Measurements from ENCODE around the gene CRABP1.

DNA sequence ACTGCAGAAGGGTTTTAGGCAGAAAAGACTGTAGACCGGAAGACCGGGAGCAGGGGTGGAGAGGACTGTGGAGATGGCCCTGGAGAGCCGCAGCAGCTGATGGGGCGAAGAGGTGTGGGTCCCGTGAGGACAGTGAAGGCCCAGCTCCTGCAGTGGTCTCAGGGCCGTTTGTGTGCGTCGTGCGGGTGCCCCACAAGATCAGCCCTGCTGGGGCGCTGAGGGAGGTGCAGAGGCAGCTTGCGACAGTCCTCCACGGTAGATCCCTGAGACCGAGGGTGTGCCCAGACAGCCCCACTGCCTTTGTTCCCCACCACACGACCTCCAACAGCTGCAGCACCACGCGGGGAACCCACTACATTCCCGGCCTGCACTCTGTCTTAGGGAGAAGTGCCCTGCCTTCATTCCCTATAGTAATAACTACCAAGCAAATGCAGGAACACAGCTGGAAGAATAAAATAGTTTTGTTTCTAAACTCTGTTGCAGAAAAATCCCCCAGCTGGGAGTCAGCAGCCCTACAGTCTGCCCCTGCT lies 19.0 kb upstream of the CRABP1 start:
- no peak for TF ChIP-seq CTCF (IDR thresholded peaks at IDR 0.05; ENCODE audit: low read length)
- no peak for TF ChIP-seq EZH2 (optimal IDR thresholded peaks at IDR 0.05; ENCODE audit: low read depth, low read length)
